ENCODE data around the gene DLG3.

DNA sequence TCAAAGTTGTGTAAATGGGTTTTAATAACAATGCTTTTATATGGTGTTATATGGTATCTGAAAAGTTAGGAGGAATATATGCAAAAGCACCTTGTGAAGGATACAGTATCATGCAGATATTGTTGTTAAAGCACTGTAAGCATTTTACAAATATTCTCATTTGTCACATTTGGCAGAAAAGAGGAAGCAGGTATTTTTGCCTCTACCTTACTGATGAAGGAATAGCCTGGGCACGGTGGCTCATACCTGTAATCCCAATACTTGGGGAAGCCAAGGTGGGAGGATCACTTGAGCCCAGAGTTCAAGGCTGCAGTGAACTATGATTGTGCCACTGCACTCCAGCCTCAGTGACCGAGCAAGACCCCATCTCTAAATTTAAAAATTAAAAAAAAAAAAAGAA lies 33.7 kb upstream of the DLG3 start:
- TF ChIP-seq SP1 (IDR thresholded peaks at IDR 0.05) (no peak), NFRKB (IDR thresholded peaks at IDR 0.05) (no peak), HDGF (IDR thresholded peaks at IDR 0.05; ENCODE audit: borderline replicate concordance) (no peak), ZNF384 (IDR thresholded peaks at IDR 0.05) (no peak), FOXM1 (IDR thresholded peaks at IDR 0.05; ENCODE audit: borderline replicate concordance) (no peak), LEF1 (IDR thresholded peaks at IDR 0.05; ENCODE audit: borderline replicate concordance) (no peak), ARNT (IDR thresholded peaks at IDR 0.05) (no peak), SUZ12 (IDR thresholded peaks at IDR 0.05) (no peak), TARDBP (IDR thresholded peaks at IDR 0.05) (no peak), FOXK2 (IDR thresholded peaks at IDR 0.05) (no peak)
- TF ChIP-seq, protein P1, sequence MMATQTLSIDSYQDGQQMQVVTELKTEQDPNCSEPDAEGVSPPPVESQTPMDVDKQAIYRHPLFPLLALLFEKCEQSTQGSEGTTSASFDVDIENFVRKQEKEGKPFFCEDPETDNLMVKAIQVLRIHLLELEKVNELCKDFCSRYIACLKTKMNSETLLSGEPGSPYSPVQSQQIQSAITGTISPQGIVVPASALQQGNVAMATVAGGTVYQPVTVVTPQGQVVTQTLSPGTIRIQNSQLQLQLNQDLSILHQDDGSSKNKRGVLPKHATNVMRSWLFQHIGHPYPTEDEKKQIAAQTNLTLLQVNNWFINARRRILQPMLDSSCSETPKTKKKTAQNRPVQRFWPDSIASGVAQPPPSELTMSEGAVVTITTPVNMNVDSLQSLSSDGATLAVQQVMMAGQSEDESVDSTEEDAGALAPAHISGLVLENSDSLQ (IDR thresholded peaks at IDR 0.05) = no peak
